Uterus (tissue), 2 donors: Measurements from ENCODE around the gene MT1H.

Experiments
- CTCF ChIP-seq, 4 experiments: fragments of 200-600 bp in 2 of 4; fragments of 450-650 bp in 2 of 4; sonication (generic) in 2 of 4; IDR thresholded peaks; one replicate each; pipeline ENCODE4 v1.5.1; 2016 to 2019; ENCODE audit warnings: antibody characterized with exemption in 4 of 4, mild to moderate bottlenecking in 2 of 4, moderate library complexity in 1 of 4
- POLR2A ChIP-seq, 2 donors: fragments of 450-650 bp; IDR thresholded peaks; one replicate each; pipeline ENCODE4 v1.6.1; 2016; ENCODE audit warnings: antibody characterized with exemption in 2 of 2, mild to moderate bottlenecking in 1 of 2, moderate library complexity in 1 of 2

DNA sequence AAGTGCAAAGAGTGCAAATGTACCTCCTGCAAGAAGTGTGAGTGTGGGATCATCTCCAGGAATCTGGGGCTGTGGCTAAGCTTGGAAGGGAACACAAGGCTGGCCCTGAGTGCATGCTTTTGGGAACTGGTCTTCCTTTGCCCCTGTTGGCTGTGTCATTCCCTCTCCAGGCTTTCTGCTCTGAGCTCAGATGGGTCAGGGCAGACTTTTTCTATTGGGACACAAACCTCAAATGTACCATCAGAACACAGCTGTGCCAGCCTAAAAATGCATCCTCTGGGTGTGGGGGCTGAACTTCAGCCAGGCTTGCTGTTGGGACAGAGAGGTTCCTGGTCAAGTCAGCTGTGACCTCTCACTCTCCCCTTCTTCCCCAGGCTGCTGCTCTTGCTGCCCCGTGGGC, 17.0 kb upstream of the MT1H start:
- no peak for TF ChIP-seq CTCF (IDR thresholded peaks at IDR 0.05)
- TF ChIP-seq POLR2A (IDR thresholded peaks at IDR 0.05) = no peak
